Endodermal cell (in vitro differentiated cells): ENCODE data around the gene FIZ1. TPM values are rescaled to one million over a fixed set of nuclear protein-coding genes. Genes with fewer than 3 reads are reported as not detected.
A peak's percentile ranks its signal among the peaks of the same experiment; 100 is the strongest.

Source experiments
- DNase-seq: peaks from one replicate; pipeline ENCODE4 v3.0.0-alpha.2; 2017
- H3K27ac ChIP-seq: 2 replicates; pipeline ENCODE4 v1.5.1; 2013; ENCODE audit warnings: mild to moderate bottlenecking, low read depth, low read length, moderate library complexity
- H3K27me3 ChIP-seq: 2 replicates; pipeline ENCODE4 v1.6.1; 2013; ENCODE audit warnings: mild to moderate bottlenecking, low read length, moderate library complexity; ENCODE audit not compliant: insufficient read depth, control insufficient read depth, poor library complexity, severe bottlenecking
- H3K36me3 ChIP-seq: 2 replicates; pipeline ENCODE4 v1.7.0; 2013; ENCODE audit warnings: mild to moderate bottlenecking, low read length, moderate library complexity; ENCODE audit not compliant: control insufficient read depth, insufficient read depth
- H3K4me1 ChIP-seq: one replicate; pipeline ENCODE4 v1.7.0; 2013; ENCODE audit warnings: low read length; ENCODE audit not compliant: control insufficient read depth, insufficient read depth
- H3K4me3 ChIP-seq: 2 replicates; pipeline ENCODE4 v1.5.1; 2013; ENCODE audit warnings: mild to moderate bottlenecking, low read length, moderate library complexity
- H3K9ac ChIP-seq: 2 replicates; pipeline ENCODE4 v1.6.1; 2013; ENCODE audit warnings: mild to moderate bottlenecking, low read length, moderate library complexity; ENCODE audit not compliant: poor library complexity, severe bottlenecking; ENCODE audit errors: extremely low read depth
- H3K9me3 ChIP-seq: 2 replicates; pipeline ENCODE4 v1.6.1; 2013; ENCODE audit warnings: mild to moderate bottlenecking, low read length, moderate library complexity; ENCODE audit not compliant: control insufficient read depth
- H3K27ac Mint-ChIP-seq: 2 replicates; pipeline ENCODE4 v1.8.0; 2020; ENCODE audit warnings: mixed read lengths
- H3K27me3 Mint-ChIP-seq: 2 replicates; pipeline ENCODE4 v1.8.0; 2021; ENCODE audit warnings: mild to moderate bottlenecking, mixed read lengths; ENCODE audit not compliant: insufficient read depth
- H3K36me3 Mint-ChIP-seq: 2 replicates; pipeline ENCODE4 v1.8.0; 2020; ENCODE audit warnings: low read depth, mixed read lengths
- H3K4me1 Mint-ChIP-seq: 2 replicates; pipeline ENCODE4 v1.8.0; 2020; ENCODE audit warnings: mixed read lengths
- H3K4me3 Mint-ChIP-seq: 2 replicates; pipeline ENCODE4 v1.8.0; 2020; ENCODE audit warnings: mild to moderate bottlenecking, moderate library complexity, mixed read lengths
- H3K9me3 Mint-ChIP-seq: 2 replicates; pipeline ENCODE4 v1.8.0; 2020; ENCODE audit warnings: mild to moderate bottlenecking, mixed read lengths
- whole genome bisulfite sequencing, 2 experiments: methylation state at CpG; one replicate each; pipeline versions ENCODE4 v1.1.5 to v1.1.7; 2013; ENCODE audit warnings: missing lambda C conversion rate in 2 of 2, mixed read lengths in 1 of 2; ENCODE audit not compliant: insufficient coverage in 1 of 2, insufficient read length in 1 of 2; 5-methylcytosine and 5-hydroxymethylcytosine counted together
- long read RNA-seq, 4 experiments: library from polyadenylated mRNA in 2 of 4; library from RNA in 1 of 4; library from capped mRNA in 1 of 4; stranded (forward) in 3 of 4; unstranded in 1 of 4; transcript quantifications; one replicate each; pipeline ENCODE4 v2.0.0, GENCODE V29; 2020 to 2021; ENCODE audit warnings: inconsistent platforms in 1 of 4
- polyA plus RNA-seq, 2 experiments: library from polyadenylated mRNA; stranded (reverse); fragments of 50-300 nt; gene quantifications; one replicate each; pipeline ENCODE4 v1.2.3, GENCODE V29; 2013
- total RNA-seq, 2 donors: library from RNA; stranded (reverse); fragmentation: NEBNext Ultra II Directional in 1 of 2; extraction: Animal tissue kit (Norgen Biotek cat#: 25700) in 1 of 2; gene quantifications; 2 replicates in 1 of 2; 3 replicates in 1 of 2; pipeline ENCODE4 v1.2.1, GENCODE V29; 2021
- TF ChIP-seq, protein P1 (sequence below): fragments of 200-600 bp; sonication (generic); conservative IDR thresholded peaks from 2 replicates; pipeline ENCODE4 v1.5.0; 2021; ENCODE audit warnings: antibody characterized with exemption, mild to moderate bottlenecking

The FIZ1 gene, protein sequence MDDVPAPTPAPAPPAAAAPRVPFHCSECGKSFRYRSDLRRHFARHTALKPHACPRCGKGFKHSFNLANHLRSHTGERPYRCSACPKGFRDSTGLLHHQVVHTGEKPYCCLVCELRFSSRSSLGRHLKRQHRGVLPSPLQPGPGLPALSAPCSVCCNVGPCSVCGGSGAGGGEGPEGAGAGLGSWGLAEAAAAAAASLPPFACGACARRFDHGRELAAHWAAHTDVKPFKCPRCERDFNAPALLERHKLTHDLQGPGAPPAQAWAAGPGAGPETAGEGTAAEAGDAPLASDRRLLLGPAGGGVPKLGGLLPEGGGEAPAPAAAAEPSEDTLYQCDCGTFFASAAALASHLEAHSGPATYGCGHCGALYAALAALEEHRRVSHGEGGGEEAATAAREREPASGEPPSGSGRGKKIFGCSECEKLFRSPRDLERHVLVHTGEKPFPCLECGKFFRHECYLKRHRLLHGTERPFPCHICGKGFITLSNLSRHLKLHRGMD
- total RNA-seq = 10 to 100 TPM; 19.7 to 21.1 TPM
- 17.9 TPM for polyA plus RNA-seq (2013, experiment 1 of 2)
- polyA plus RNA-seq (2013, experiment 2 of 2) = 15.7 TPM
- long read RNA-seq, experiment 1, partial matches to known transcripts = 0 of 2 reads
- long read RNA-seq, experiment 1, other reads (novel, unspliced or antisense) = 2 of 2 reads
- long read RNA-seq, experiment 2, full-length matches to known transcripts = 29 of 42 reads
- long read RNA-seq, experiment 2, partial matches to known transcripts = 4 of 42 reads
- long read RNA-seq, experiment 2, other reads (novel, unspliced or antisense) = 9 of 42 reads
- long read RNA-seq, experiment 3 = 0 reads
- long read RNA-seq, experiment 4, partial matches to known transcripts = 0 of 1 reads
- long read RNA-seq, experiment 4, other reads (novel, unspliced or antisense) = 1 of 1 reads

DNA sequence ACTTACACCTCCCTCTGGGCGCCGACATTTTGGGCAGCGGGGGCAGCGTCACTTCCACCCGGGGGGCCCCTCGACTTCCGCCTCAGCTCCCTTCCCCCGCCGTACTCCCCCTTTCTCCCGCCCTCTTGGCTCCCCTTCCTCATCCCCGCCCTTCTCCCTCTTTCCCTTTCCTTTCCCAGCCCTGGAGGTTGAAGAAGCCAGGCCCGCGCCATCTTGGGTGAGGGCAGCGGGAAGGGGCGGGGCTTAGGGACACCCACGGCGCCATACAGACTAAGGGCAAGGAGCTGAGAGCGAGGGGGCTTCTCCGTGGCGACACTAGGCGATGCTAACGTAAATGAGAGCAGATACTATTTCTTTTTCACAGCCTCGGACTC, at the start of gene FIZ1:
FIZ1 (minus strand) TSS at position 50 of the 374 bp plus-strand sequence. CDS start 1,652 bp downstream, outside the sequence.
- no peaks in the 10 kb centered on the region for H3K27me3 Mint-ChIP-seq
- H3K36me3 Mint-ChIP-seq = peaks cover 34% of the 10 kb centered on the region
- no peaks in the 10 kb centered on the region for H3K27me3 ChIP-seq
- peak within 1 kb of the TSS; percentile 99 for H3K27ac Mint-ChIP-seq
- H3K4me3 ChIP-seq = peak within 1 kb of the TSS; percentile 99
- peaks cover 4% of the 10 kb centered on the region for H3K9me3 Mint-ChIP-seq
- H3K36me3 ChIP-seq = peaks cover 25% of the 10 kb centered on the region
- peak within 1 kb of the TSS; percentile 86 for H3K4me3 Mint-ChIP-seq
- H3K9ac ChIP-seq = peak within 1 kb of the TSS; percentile 98
- H3K4me1 Mint-ChIP-seq = peaks cover 6% of the 10 kb centered on the region
- TF ChIP-seq, protein P1, sequence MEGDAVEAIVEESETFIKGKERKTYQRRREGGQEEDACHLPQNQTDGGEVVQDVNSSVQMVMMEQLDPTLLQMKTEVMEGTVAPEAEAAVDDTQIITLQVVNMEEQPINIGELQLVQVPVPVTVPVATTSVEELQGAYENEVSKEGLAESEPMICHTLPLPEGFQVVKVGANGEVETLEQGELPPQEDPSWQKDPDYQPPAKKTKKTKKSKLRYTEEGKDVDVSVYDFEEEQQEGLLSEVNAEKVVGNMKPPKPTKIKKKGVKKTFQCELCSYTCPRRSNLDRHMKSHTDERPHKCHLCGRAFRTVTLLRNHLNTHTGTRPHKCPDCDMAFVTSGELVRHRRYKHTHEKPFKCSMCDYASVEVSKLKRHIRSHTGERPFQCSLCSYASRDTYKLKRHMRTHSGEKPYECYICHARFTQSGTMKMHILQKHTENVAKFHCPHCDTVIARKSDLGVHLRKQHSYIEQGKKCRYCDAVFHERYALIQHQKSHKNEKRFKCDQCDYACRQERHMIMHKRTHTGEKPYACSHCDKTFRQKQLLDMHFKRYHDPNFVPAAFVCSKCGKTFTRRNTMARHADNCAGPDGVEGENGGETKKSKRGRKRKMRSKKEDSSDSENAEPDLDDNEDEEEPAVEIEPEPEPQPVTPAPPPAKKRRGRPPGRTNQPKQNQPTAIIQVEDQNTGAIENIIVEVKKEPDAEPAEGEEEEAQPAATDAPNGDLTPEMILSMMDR = no peak
- H3K9me3 ChIP-seq = no peaks in the 10 kb centered on the region
- no peaks in the 10 kb centered on the region for H3K4me1 ChIP-seq
- 0 to 1% methylated on average over 16 to 23 of the region's 23 CpGs for WGBS, 2 experiments
- DNase-seq = peak; percentile 99
- H3K27ac ChIP-seq = peak within 1 kb of the TSS; percentile 99

DNA sequence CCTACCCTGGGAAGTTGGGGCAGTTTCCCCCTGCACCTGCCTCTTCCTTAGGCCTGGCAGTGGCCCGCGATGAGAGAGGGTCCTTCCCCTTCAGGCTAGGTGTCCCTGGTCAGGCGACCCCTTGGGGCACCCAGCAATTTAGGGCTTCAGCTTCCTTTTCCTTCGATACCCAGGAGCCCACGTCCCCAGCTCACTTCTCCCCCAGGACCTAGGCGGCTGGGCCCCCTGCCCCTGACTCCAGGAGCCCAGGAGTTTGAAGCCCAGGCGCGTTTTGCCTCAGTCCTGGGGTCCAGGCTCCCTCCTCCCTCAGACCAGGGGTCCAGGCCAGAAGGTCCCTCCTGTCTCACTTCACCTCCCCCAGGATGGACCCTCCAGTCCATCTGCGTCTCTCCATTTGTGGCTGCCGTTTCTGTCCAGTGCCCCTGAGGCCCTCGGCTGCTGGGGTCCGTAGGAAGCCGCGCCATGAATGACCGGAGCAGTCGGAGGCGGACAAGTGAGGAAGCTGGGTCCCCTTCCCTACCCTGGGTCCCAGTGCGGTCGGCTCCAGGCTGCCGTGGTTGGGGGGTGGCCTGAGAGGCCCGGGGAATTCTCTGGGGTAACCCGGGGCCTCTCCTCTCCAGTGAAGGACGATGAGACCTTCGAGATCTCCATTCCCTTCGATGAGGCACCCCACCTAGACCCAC, 49.4 kb upstream of the FIZ1 start:
- Mint-ChIP-seq H3K27me3 (peaks cover 2% of the 10 kb centered on the region), H3K36me3 (peaks cover 25% of the 10 kb centered on the region), H3K4me3 (peak overlapping the region; percentile 72), H3K9me3 (no peaks in the 10 kb centered on the region), H3K27ac (no peak overlapping the region), H3K4me1 (peaks cover 11% of the 10 kb centered on the region)
- Histone ChIP-seq H3K9me3 (no peaks in the 10 kb centered on the region), H3K4me1 (peaks cover 13% of the 10 kb centered on the region), H3K4me3 (peak overlapping the region; percentile 85), H3K27me3 (no peaks in the 10 kb centered on the region), H3K36me3 (peaks cover 22% of the 10 kb centered on the region), H3K27ac (no peak overlapping the region), H3K9ac (peak overlapping the region; percentile 68)
- DNase-seq = no peak
- 62 to 69% methylated on average over 10 to 25 of the region's 25 CpGs for WGBS, 2 experiments
- TF ChIP-seq, protein P1 = no peak
